GM19324 (cell line): ENCODE measurements around the gene B3GNT3.

Experiments used
- ATAC-seq: cut with Tn5 transposase; IDR thresholded peaks from one replicate; pipeline ENCODE4 v1.9.1; 2021; ENCODE audit warnings: mild to moderate bottlenecking, moderate library complexity; ENCODE audit not compliant: unreplicated experiment, low FRiP score

Gene B3GNT3

DNA sequence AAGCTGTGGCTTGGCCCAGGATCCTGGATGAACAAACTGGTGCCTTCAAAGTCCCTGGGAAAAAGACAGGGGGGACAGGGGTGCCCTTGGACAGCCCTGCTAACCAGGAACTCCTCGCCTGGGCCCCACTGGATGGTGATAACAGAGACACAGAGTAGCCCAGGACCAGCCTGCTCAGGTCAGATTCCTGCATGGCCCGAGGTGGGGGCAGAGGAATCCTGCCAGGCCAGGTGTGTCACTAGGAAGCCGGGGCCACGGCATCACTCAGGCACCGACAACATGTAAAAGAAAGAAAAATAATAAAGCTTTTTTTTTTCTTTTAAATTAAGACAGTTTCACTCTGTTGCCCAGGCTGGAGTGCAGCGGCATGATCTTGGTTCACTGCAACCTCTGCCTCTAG is 59.1 kb downstream of the B3GNT3 start:
- ATAC-seq: no peak

DNA sequence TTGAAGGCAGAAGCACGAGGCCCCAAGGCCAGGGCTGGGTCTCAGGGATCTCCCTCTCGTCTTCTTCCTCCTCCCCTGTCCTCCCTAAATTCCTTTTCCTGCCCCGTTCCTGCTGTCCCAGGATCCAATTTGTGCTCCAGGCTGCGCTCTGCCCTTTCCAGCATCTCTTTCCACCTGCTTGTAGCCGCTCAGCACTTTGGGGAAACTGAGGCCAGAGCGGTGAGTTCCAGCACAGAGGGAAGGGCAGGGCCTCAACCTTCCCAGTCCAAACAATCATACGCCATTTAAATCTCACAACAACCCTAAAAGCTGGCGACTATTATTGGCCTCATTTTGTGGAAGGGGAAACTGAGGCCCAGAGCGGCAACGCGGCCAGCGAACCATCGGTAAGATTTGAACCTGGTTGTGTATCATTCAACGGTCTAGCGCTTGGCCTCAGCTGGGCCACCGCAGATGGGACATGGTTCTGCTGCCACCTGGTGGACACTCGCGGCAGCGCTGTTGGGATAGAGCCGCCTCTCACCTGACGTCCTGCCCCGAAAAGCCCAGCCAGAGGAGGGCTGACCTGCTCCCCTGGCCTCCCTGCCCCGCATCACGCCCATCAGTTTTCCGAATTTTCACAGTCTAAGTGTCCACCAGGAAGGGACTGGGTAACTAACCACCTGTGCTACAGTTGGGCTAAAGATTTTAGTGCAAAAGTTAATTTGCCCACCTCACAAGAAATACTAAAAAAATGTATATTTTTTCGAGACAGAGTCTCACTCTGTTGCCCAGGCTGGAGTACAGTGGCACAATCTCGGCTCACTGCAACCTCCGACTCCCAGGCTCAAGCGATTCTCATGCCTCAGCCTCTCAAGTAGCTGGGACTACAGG is 60.6 kb downstream of the B3GNT3 start:
- no peak for ATAC-seq

DNA sequence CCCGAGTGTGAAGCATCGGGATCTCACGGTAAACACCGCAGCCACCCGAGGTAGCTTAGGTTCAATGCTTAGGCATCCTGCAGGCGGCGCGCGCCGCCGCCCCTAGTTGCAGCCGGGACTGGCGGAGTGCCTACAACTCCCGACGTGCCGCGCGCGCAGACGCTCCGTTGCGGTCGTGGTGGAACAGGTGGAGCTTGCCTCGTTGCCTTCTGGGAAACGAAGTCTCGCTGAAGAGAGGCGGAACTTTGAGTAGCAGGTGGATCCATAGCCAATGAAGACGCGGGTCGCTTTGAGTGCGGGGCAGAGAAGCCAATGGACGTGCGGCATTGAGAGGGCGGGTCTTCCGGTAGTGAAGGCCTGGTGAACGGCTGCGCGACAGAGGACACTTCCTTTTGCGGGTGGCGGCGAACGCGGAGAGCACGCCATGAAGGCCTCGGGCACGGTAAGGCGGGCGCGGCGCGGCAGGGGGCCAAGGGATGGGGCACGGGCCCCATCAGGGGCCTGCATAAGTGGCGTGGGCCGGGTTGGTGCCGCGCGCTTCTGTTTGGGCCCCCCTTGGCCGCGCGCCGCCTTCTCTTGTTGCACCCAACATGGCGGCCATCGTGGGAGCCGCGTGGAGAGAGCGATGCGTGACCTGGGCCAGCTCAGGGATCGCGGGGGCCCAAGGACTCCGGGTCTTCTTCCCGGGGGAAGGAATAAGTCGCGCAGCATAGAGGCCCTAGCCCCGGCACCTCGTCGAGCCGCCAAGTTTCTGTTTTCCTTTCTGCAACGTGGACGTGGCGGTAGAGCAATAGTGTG is 64.8 kb downstream of the B3GNT3 start, which contains the start of gene RPL18A:
Gene RPL18A, plus strand, starts transcription at position 378 of the 798 bp plus-strand sequence. Its CDS starts 47 bp downstream, at position 425.
- ATAC-seq: peak; percentile 94

DNA sequence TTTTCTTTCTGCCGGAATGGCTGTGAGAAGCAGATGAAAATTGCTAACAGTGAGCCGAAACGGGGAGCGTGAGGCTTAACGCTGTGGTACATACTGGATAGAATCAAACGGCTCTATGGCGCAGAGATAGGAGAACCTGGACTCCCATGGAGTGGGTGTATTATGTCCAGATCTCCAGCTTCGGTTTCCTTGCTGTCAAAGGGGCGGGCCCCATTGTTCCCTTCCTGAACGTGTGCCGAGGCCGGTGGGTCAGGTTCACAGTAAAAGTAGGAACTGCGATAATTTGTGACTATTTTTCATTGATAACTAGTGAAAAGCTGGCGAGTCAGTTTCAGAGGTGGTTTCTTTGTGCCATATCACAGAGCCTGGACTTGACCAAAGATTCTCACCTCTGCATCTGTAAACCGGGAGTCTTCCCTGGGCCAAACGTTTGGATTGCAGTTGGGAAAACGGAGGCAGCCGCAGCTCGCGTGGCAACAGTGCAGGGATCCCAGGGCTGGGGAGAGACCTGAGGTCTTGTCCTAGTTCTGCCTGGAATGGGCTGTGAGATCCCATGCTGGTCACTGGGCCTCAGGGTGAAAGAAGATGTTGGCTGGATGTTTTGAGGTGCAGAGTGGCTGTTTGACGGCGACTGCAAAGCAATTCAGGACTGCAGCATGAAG is 65.5 kb downstream of the B3GNT3 start:
- ATAC-seq: no peak

GRCh38 chr19:17860993-17861360 is 66.0 kb downstream of the B3GNT3 start:
- ATAC-seq: no peak

DNA sequence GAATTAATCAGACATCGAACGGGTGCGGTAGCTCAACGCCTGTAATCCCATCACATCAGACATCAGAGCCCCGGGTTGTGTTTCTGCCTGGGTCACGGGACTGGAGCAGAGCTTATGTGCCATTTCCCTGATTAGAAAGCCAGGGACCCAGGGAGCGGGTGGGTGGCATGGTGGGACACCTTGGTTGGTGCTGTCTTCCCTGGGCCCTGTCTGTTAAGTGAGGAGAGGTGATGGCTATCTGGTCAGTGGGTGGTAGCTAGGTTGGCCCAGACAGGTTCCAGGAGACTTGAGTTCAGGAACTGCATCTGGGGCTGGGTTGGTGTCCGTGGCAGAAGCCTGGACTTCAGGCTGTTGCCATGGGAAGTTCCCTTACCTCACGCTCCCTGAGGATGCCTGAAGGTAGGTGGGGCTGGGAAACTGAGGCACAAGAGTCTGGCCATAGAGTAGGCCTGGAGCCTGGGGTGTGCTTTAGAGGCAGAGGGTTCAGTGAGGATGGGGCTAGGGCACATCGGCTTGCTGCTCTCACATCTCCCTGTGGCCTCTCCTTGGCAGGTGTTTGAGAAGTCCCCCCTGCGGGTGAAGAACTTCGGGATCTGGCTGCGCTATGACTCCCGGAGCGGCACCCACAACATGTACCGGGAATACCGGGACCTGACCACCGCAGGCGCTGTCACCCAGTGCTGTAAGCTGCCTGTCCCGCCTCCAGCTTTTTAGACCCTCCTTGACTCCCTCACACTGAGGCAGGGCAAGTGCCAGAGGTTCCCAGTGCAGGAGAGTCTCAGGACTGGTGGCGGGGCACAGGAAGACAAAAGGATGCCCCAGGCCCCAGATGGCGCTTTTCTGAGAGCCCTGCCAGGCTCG is 66.8 kb downstream of the B3GNT3 start:
- ATAC-seq: no peak

DNA sequence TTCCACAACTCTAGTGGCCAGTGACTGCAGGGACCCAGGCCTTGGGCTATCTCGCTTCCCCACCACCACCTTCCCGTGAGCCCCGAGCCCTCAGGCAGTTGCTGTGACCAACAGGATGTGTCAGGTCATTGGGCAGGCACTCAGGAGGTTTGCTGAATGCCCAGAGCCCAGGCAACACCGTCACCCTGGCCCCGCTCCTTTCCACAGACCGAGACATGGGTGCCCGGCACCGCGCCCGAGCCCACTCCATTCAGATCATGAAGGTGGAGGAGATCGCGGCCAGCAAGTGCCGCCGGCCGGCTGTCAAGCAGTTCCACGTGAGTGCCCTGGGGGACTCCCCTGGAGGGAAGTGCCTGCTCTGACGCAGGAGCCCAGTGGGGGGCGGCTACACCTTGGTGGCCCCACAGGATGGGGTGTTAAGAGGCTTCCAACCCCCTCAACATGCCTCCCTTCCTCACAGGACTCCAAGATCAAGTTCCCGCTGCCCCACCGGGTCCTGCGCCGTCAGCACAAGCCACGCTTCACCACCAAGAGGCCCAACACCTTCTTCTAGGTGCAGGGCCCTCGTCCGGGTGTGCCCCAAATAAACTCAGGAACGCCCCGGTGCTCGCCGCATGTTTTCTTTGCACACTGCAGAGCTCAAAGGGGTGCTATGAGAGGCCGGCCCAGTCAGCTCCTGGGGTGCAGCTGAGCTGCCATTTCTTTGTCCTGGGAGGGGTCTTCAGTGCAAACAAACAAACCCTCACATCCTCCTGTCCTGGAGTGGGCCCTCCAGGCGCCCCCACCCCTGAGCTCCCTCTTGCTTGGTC is 68.0 kb downstream of the B3GNT3 start:
- no peak for ATAC-seq
